WTC11 (cell line): ENCODE measurements around the gene TIMM21. TPM values are rescaled to one million over a fixed set of nuclear protein-coding genes. Genes with fewer than 3 reads are reported as not detected.

Source experiments
- ATAC-seq: fragments of 200-7000 bp; cut with Tn5 transposase; 2 replicates; pipeline ENCODE4 v1.10.0; 2021; ENCODE audit warnings: mild to moderate bottlenecking, moderate library complexity
- CTCF ChIA-PET: fragments of 300-600 bp; sonication (Branson Sonifier 250); formaldehyde crosslinking; loops from one replicate; lab custom pipeline; 2021; ENCODE audit warnings: antibody characterized with exemption; lab: Charles Lee
- POLR2A ChIA-PET: fragments of 350-600 bp; sonication (Branson Sonifier 250); formaldehyde crosslinking; loops from one replicate; lab custom pipeline; 2021; ENCODE audit warnings: antibody characterized with exemption; lab: Charles Lee
- DNase-seq: peaks from one replicate; pipeline ENCODE4 v3.0.0; 2021; ENCODE audit warnings: low spot score
- H3K27ac Mint-ChIP-seq: 2 replicates; pipeline ENCODE4 v1.8.0; 2021; ENCODE audit warnings: mixed read lengths
- H3K27me3 Mint-ChIP-seq: 2 replicates; pipeline ENCODE4 v1.8.0; 2021; ENCODE audit warnings: low read depth, mild to moderate bottlenecking, moderate library complexity, mixed read lengths
- H3K36me3 Mint-ChIP-seq: 2 replicates; pipeline ENCODE4 v1.8.0; 2021; ENCODE audit warnings: mixed read lengths
- H3K4me1 Mint-ChIP-seq: 2 replicates; pipeline ENCODE4 v1.8.0; 2022; ENCODE audit warnings: mixed read lengths
- H3K4me3 Mint-ChIP-seq: 2 replicates; pipeline ENCODE4 v1.8.0; 2021; ENCODE audit warnings: mild to moderate bottlenecking, moderate library complexity, mixed read lengths
- H3K9me3 Mint-ChIP-seq: 2 replicates; pipeline ENCODE4 v1.8.0; 2021; ENCODE audit warnings: mixed read lengths
- AFF4 ChIP-seq: sonication (generic); formaldehyde crosslinking; IDR thresholded peaks from 2 replicates; pipeline ENCODE4 v1.8.1; 2023; ENCODE audit warnings: mild to moderate bottlenecking, missing genetic modification reagents, borderline replicate concordance
- CTCF ChIP-seq: fragments of 200-600 bp; IDR thresholded peaks from 2 replicates; pipeline ENCODE4 v1.8.0; 2022; ENCODE audit warnings: antibody characterized with exemption
- FOXK1 ChIP-seq: sonication (generic); formaldehyde crosslinking; IDR thresholded peaks from 2 replicates; pipeline ENCODE4 v1.8.0; 2022; ENCODE audit warnings: mild to moderate bottlenecking, moderate library complexity, missing genetic modification reagents
- FOXP1 ChIP-seq: sonication (generic); formaldehyde crosslinking; IDR thresholded peaks from 2 replicates; pipeline ENCODE4 v1.8.0; 2022; ENCODE audit warnings: missing genetic modification reagents, mild to moderate bottlenecking, moderate library complexity, borderline replicate concordance
- FOXP4 ChIP-seq: sonication (generic); formaldehyde crosslinking; IDR thresholded peaks from 2 replicates; pipeline ENCODE4 v1.8.0; 2022; ENCODE audit warnings: mild to moderate bottlenecking, missing genetic modification reagents
- GABPB1 ChIP-seq: sonication (generic); formaldehyde crosslinking; IDR thresholded peaks from 2 replicates; pipeline ENCODE4 v1.8.1; 2023; ENCODE audit warnings: mild to moderate bottlenecking, missing genetic modification reagents
- GTF2I ChIP-seq: fragments of 250-450 bp; sonication (Bioruptor Pico); conservative IDR thresholded peaks from 2 replicates; pipeline ENCODE4 v1.4.0; 2021; ENCODE audit warnings: mild to moderate bottlenecking
- HMGXB4 ChIP-seq: sonication (generic); formaldehyde crosslinking; IDR thresholded peaks from 2 replicates; pipeline ENCODE4 v1.8.1; 2023; ENCODE audit warnings: mild to moderate bottlenecking, moderate library complexity, missing genetic modification reagents
- JAZF1 ChIP-seq: fragments of 250-450 bp; sonication (Bioruptor Pico); IDR thresholded peaks from 2 replicates; pipeline ENCODE4 v1.9.0; 2021; ENCODE audit warnings: moderate library complexity, mild to moderate bottlenecking, inconsistent platforms
- NFATC4 ChIP-seq: fragments of 250-450 bp; sonication (Bioruptor Pico); IDR thresholded peaks from 2 replicates; pipeline ENCODE4 v1.9.0; 2021; ENCODE audit warnings: mild to moderate bottlenecking
- NR1H2 ChIP-seq: sonication (generic); formaldehyde crosslinking; IDR thresholded peaks from 2 replicates; pipeline ENCODE4 v1.9.0; 2021; ENCODE audit warnings: mild to moderate bottlenecking, moderate library complexity, missing genetic modification reagents
- NR2C2 ChIP-seq: sonication (generic); formaldehyde crosslinking; IDR thresholded peaks from 2 replicates; pipeline ENCODE4 v1.8.0; 2022; ENCODE audit warnings: mild to moderate bottlenecking, missing genetic modification reagents
- PRDM15 ChIP-seq: sonication (generic); formaldehyde crosslinking; IDR thresholded peaks from 2 replicates; pipeline ENCODE4 v1.8.0; 2022; ENCODE audit warnings: missing genetic modification reagents
- SMAD4 ChIP-seq: sonication (generic); formaldehyde crosslinking; IDR thresholded peaks from 2 replicates; pipeline ENCODE4 v1.8.0; 2022; ENCODE audit warnings: mild to moderate bottlenecking, missing genetic modification reagents
- total RNA-seq: library from RNA; stranded (reverse); gene quantifications from 3 replicates; pipeline ENCODE4 v1.2.3, GENCODE V29; 2021

Gene TIMM21
- total RNA-seq, 1 experiment from 2014 or later, result 47.7 TPM

GRCh38 chr18:74194691-74195090 lies 46.4 kb downstream of the TIMM21 start:
- peaks cover 19% of the 10 kb centered on the region for H3K4me1 Mint-ChIP-seq
- no peak for TF ChIP-seq JAZF1 (CRISPR knock-in tag)
- no peak for TF ChIP-seq AFF4 (CRISPR knock-in tag)
- TF ChIP-seq GABPB1 (CRISPR knock-in tag), result no peak
- TF ChIP-seq HMGXB4 (CRISPR knock-in tag), result no peak
- TF ChIP-seq SMAD4 (CRISPR knock-in tag), result no peak
- no peak for TF ChIP-seq GTF2I
- TF ChIP-seq FOXP1 (CRISPR knock-in tag), result no peak
- TF ChIP-seq FOXK1 (CRISPR knock-in tag), result no peak
- no peak for TF ChIP-seq NR2C2 (CRISPR knock-in tag)
- TF ChIP-seq NFATC4, result no peak
- no peaks in the 10 kb centered on the region for H3K36me3 Mint-ChIP-seq
- DNase-seq (no peak), ATAC-seq (no peak)
- POLR2A ChIA-PET, result interaction anchor here (0.6 kb wide), 3 partner anchors 108 to 207 kb away, joined by 3 to 4 read pairs (median 4); no protein-coding TSS in a partner anchor
- no peak overlapping the region for H3K4me3 Mint-ChIP-seq
- no peaks in the 10 kb centered on the region for H3K9me3 Mint-ChIP-seq
- H3K27me3 Mint-ChIP-seq, result no peaks in the 10 kb centered on the region
- CTCF ChIA-PET, result interaction anchor here (0.6 to 3.6 kb wide), 4 partner anchors 116 to 155 kb away, joined by 3 to 14 read pairs (median 6); no protein-coding TSS in a partner anchor
- no peak overlapping the region for H3K27ac Mint-ChIP-seq

GRCh38 chr18:74196220-74197119 lies 48.1 kb downstream of the TIMM21 start:
- ChIA-PET CTCF (interaction anchor here (1.2 to 3.5 kb wide), 8 partner anchors 114 to 355 kb away, joined by 3 to 46 read pairs (median 10); partner anchors contain the start of gene CNDP2), POLR2A (interaction anchor here (1.6 kb wide), 1 partner anchor 300 kb away, joined by 4 read pairs; the partner anchor contains the start of gene CNDP2)
- peak overlapping the region; percentile 88 for H3K27ac Mint-ChIP-seq
- no peaks in the 10 kb centered on the region for H3K9me3 Mint-ChIP-seq
- no peaks in the 10 kb centered on the region for H3K36me3 Mint-ChIP-seq
- peak; percentile 80 for TF ChIP-seq CTCF
- TF ChIP-seq NR1H2 (CRISPR knock-in tag), result no peak
- peak overlapping the region; percentile 54 for H3K4me3 Mint-ChIP-seq
- DNase-seq, result no peak
- H3K27me3 Mint-ChIP-seq, result no peaks in the 10 kb centered on the region
- peaks cover 19% of the 10 kb centered on the region for H3K4me1 Mint-ChIP-seq
- ATAC-seq, result peak; percentile 80

GRCh38 chr18:74197705-74198341 lies 49.5 kb downstream of the TIMM21 start:
- H3K27ac Mint-ChIP-seq, result no peak overlapping the region
- peak; percentile 70 for ATAC-seq
- POLR2A ChIA-PET, result interaction anchor here (0.7 to 1.6 kb wide), 3 partner anchors 65 to 1285 kb away, joined by 4 to 7 read pairs (median 4); partner anchors contain the start of gene CNDP2
- H3K4me1 Mint-ChIP-seq, result peaks cover 19% of the 10 kb centered on the region
- H3K27me3 Mint-ChIP-seq, result no peaks in the 10 kb centered on the region
- H3K4me3 Mint-ChIP-seq, result no peak overlapping the region
- no peak for DNase-seq
- TF ChIP-seq FOXP4 (CRISPR knock-in tag) (0 out of 2 replicates have a peak, but pooled peaks have one; percentile 28), PRDM15 (CRISPR knock-in tag) (no peak)
- H3K36me3 Mint-ChIP-seq, result no peaks in the 10 kb centered on the region
- H3K9me3 Mint-ChIP-seq, result no peaks in the 10 kb centered on the region
- CTCF ChIA-PET, result interaction anchor here (0.6 to 3.5 kb wide), 19 partner anchors 9 to 354 kb away, joined by 3 to 46 read pairs (median 4); partner anchors contain the start of gene CNDP2
